NCI-H1930 (cell line): ENCODE data around the gene PDE5A.

Source experiments
- DNase-seq, 2 experiments: peaks; one replicate each; lab custom pipeline; 2025; lab: John Stamatoyannopoulos, UW

Gene PDE5A

GRCh38 chr4:119581190-119581873 is 47.3 kb downstream of the PDE5A start:
- DNase-seq, result no peak

- DNase-seq, result no peak
Measured at GRCh38 chr4:119580293-119580692, 48.3 kb downstream of the PDE5A start.

DNA sequence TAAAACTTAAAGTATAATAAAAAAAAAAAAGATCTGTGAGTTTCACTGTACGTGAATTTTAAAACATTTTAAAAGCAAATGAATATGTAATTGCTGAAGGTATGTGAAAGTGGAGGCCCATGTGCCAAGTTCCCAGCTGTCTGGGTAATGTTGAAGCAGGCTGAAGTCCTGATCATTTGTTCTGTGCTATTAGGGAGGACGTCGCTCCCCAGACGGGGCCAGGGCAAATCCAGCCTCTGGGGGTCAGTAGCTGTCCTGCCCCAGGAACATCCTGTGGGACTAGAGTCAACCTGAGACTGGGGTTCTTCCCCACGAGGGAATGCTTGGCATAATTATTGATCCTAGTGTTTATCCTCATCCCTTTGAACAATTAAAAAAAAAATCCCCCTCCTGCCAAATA is 48.8 kb downstream of the PDE5A start:
- DNase-seq, result no peak

DNA sequence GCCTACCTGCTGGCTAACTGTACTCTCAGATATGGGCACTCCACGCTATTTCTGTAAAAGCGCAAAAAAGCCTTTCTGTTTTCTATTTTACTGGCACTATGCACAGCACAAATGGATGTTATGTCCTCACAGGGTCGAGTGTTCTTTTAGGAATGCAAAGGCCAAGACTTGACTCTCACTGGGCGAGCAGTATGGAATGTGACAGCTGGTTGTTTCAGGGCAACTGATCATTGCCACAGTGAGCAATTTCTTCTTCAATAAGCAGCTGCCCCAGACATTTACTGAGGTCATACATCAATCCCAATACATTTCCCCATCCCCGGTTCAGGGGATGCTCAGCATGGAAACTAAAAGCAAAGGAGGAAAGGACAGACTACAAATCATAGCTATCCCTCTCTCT is 58.2 kb downstream of the PDE5A start:
- DNase-seq, result no peak

- no peak for DNase-seq
Measured at GRCh38 chr4:119564106-119564505, 64.5 kb downstream of the PDE5A start.

DNA sequence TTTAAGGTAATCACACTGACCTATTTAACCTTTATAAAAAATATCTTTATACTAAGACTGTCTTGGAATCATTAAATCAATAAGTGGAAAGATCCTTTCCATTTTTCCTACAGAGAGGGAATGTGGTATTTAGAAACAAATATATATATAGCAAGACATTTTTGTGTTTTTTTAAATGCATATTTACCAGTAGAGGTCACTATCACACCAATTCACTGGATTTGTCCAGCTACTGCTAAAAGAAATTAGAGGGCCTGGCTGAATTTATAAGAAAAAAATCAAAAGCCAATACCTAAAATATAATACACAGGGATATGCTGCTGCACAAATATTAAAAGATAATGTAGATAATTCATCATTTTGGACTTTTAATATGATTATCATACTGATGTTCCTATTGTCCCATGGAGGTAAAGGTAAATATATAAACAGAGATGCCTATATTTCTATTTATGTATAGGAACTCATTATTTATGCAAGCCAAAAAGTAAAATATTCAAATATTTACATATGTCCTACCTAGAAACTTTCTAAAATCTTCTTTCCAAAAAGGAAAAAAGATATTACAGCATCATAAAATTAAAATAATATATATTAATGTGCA is 69.5 kb downstream of the PDE5A start:
- DNase-seq, result no peak

GRCh38 chr4:119550857-119551532 is 77.6 kb downstream of the PDE5A start:
- no peak for DNase-seq

DNA sequence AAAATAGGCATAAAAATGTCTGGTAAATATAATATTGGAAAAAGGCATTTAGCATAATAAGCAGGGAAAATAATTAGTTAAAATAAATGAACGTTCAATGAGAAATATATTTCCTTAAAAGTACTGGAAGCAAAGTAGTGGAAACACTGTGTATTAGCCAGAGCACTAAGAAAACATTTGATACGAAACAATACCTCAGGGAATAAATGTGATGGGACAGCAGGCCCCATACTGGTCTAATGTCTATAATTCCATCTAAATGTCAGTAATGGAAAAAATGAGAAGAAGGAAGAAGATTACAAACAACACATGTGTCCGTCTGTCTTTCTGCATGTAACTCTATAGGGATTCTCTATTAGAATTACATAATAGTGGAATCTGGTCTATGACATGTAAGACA is 79.0 kb downstream of the PDE5A start:
- DNase-seq, result no peak

GRCh38 chr4:119543779-119544178 is 84.8 kb downstream of the PDE5A start:
- no peak for DNase-seq

- no peak for DNase-seq
Measured at GRCh38 chr4:119543187-119543586, 85.4 kb downstream of the PDE5A start.

- DNase-seq, result no peak
Measured at GRCh38 chr4:119540249-119540648, 88.4 kb downstream of the PDE5A start.

- DNase-seq, result no peak
Measured at GRCh38 chr4:119537586-119537985, 91.0 kb downstream of the PDE5A start.

DNA sequence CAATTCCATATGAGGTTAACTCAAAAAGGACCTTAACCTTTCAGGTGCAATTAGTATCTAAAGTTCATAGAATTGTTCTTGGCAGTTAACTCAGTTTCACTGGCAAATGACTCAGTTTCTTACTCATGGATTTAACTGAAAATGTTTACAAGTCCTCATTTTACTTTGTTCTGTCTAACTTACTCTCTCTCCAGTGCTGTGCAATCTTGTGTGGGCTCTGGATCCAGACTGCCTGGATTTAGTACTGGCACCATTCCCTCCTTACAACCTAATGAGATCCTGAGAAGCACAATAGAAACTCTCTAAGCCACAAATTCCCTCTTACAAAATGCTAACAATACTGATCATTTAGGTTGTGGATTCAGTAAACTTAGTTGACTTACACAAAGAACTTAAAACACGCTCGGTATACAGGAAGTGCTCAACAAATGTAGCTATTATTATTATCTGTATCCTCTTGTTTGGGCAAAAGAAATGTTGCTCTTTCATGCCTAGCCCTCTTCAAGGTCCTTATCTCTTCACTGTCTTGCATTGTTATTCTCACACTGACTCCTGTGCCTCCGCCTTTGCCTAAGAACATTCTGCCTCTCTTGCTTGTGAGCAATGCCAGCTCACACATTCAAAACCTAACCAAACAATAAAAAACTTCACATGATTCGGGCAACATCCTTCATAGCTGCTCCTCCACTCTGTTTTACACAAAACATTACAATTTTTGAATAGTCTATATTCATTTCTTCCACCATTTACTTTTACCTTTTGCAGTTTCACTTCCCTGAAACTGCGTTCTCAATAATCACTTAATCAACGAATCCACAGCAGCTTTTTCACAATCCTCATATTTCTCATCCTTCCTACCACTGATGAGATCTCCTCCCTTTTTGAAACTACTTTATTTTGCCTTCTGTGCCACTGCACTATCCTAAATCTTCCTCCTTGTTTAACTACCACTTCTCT is 91.8 kb downstream of the PDE5A start:
- no peak for DNase-seq

GRCh38 chr4:119532319-119532718 is 96.3 kb downstream of the PDE5A start:
- no peak for DNase-seq

- no peak for DNase-seq
Measured at GRCh38 chr4:119529788-119530187, 98.8 kb downstream of the PDE5A start.

- DNase-seq, result no peak
Measured at GRCh38 chr4:119526786-119527550, 101.6 kb downstream of the PDE5A start.

DNA sequence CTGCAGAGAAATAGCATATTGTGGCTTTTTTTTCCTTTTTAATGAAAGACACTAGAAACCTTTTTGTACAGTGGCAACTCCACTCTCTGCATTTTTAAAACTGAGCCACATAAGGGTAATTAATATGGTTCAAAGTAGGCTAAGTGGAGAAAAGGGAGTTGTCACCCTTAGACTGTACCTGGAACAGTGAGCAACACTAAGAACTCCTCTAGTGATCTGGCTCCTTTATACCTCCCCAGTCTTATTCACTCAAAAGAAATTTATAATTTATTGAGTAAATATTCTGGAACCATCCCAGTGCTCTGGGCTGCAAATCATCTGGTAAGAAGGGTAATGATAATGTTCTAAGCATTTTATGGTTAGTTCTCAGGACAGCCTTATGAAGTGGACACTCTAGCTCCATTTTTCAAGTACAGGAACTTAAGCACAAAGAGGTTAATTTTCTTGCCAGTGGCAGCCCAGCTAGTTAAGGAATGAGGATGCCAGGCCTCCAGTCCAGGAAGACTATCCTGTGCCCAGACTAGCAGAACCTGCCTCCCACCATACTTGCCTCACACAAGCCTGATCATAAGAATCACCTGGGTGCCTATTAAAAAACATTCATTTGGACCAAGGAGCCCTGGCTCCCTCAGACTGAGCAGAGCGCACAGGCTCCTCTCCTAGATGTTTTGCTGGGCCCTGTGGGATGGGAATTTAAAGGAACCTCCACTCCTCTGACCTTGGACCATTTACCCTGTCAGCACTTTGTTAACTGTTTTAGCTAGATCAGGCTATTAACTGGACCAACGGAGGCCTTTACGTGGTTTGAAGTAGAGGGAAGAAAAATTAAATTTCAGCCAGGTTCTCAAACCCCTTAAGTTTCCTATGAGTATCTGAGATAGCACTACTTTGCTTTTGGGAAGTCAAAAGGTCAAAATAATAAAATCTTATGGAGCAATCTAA is 102.6 kb downstream of the PDE5A start:
- no peak for DNase-seq

- DNase-seq, result no peak
Measured at GRCh38 chr4:119525005-119525749, 103.4 kb downstream of the PDE5A start.

DNA sequence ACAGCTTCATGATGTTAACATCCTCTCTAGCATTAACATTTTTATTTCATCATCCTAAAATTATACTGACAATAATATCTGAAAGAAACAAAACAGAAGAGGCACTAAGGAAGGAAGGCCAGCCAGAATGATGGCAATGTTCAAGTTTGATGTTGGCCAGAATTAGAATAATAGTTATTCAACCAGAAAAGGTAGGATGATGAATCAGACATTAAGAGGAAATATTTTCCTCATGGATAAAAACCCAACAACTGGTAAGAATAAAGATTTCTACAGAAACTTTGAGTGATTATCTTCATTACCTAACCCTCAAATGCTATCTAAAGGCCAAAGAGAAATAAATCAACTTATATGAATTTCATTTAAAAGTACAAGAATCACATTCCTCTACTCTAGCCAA is 105.2 kb downstream of the PDE5A start:
- no peak for DNase-seq

GRCh38 chr4:119521268-119521667 is 107.3 kb downstream of the PDE5A start:
- no peak for DNase-seq
